HepG2 (cell line): ENCODE results near the gene TMEM225B. TPM values are rescaled to one million over a fixed set of nuclear protein-coding genes. Genes with fewer than 3 reads are reported as not detected.

ENCODE experiments used
- AGO1 ChIP-seq: fragments of 200-400 bp; formaldehyde crosslinking; IDR thresholded peaks from 2 replicates; pipeline ENCODE4 v1.6.1; 2017; ENCODE audit warnings: mild to moderate bottlenecking, low read depth, low read length, moderate library complexity; ENCODE audit not compliant: poor library complexity, severe bottlenecking
- BRD4 ChIP-seq: sonication (generic); formaldehyde crosslinking; IDR thresholded peaks from 2 replicates; pipeline ENCODE4 v1.4.0; 2020; ENCODE audit warnings: missing genetic modification reagents
- CHD4 ChIP-seq: fragments of 200-600 bp; sonication (generic); IDR thresholded peaks from 2 replicates; pipeline ENCODE4 v1.7.0; 2017; ENCODE audit warnings: mild to moderate bottlenecking, low read length, borderline replicate concordance
- GFI1 ChIP-seq: sonication (generic); formaldehyde crosslinking; IDR thresholded peaks from 2 replicates; pipeline ENCODE4 v1.5.0; 2020; ENCODE audit warnings: missing genetic modification reagents, mild to moderate bottlenecking, borderline replicate concordance
- NCOA2 ChIP-seq: sonication (generic); formaldehyde crosslinking; IDR thresholded peaks from 2 replicates; pipeline ENCODE4 v1.8.0; 2022; ENCODE audit warnings: inconsistent platforms
- YY1 ChIP-seq: IDR thresholded peaks from 2 replicates; pipeline ENCODE4 v1.6.1; 2011; ENCODE audit warnings: low read length, low read depth, moderate library complexity, mild to moderate bottlenecking; ENCODE audit not compliant: insufficient read depth, insufficient replicate concordance
- ZBTB1 ChIP-seq: sonication (generic); formaldehyde crosslinking; IDR thresholded peaks from 2 replicates; pipeline ENCODE4 v1.4.0; 2020; ENCODE audit warnings: missing genetic modification reagents, borderline replicate concordance
- ZKSCAN8 ChIP-seq: IDR thresholded peaks from 2 replicates; pipeline ENCODE4 v1.6.1; 2016; ENCODE audit warnings: borderline replicate concordance, missing genetic modification reagents, missing compliant biosample characterization
- ZNF225 ChIP-seq: sonication (generic); formaldehyde crosslinking; IDR thresholded peaks from 2 replicates; pipeline ENCODE4 v1.4.0; 2020; ENCODE audit warnings: mild to moderate bottlenecking, missing genetic modification reagents
- ZNF510 ChIP-seq: sonication (generic); formaldehyde crosslinking; IDR thresholded peaks from 2 replicates; pipeline ENCODE4 v1.4.0; 2020; ENCODE audit warnings: low read depth, mild to moderate bottlenecking, missing genetic modification reagents
- ZNF737 ChIP-seq: sonication (generic); formaldehyde crosslinking; IDR thresholded peaks from 2 replicates; pipeline ENCODE4 v1.5.0; 2020; ENCODE audit warnings: missing genetic modification reagents, mild to moderate bottlenecking, borderline replicate concordance
- polyA plus RNA-seq, 8 experiments: library from polyadenylated mRNA; depleted of rRNA in 3 of 8; stranded (reverse) in 7 of 8; unstranded in 1 of 8; fragments of >200 nt; fragmentation: Illumina TruSeq in 4 of 8; extraction: Trizol in 4 of 8; gene quantifications; 2 replicates each; pipeline versions ENCODE4 v1.2.1 to v1.2.3, GENCODE V29; 2011 to 2016; ENCODE audit warnings: low read depth in 4 of 8, missing spikeins in 1 of 8, mixed read lengths in 1 of 8; ENCODE audit not compliant: insufficient read depth in 1 of 8
- total RNA-seq, 5 experiments: library from RNA; depleted of rRNA; stranded (reverse); fragments of >200 nt; fragmentation: Illumina TruSeq; extraction: Trizol; gene quantifications; 2 replicates each; pipeline ENCODE4 v1.2.3, GENCODE V29; 2016; ENCODE audit warnings: low read depth in 1 of 5
- TF ChIP-seq, protein P1 (sequence below): sonication (generic); formaldehyde crosslinking; IDR thresholded peaks from 2 replicates; pipeline ENCODE4 v1.4.0; 2020; ENCODE audit warnings: mild to moderate bottlenecking, missing genetic modification reagents
- TF ChIP-seq, protein P2 (sequence below): IDR thresholded peaks from 2 replicates; pipeline ENCODE4 v1.6.1; 2016; ENCODE audit warnings: mild to moderate bottlenecking, missing biosample characterization, missing genetic modification reagents
- TF ChIP-seq, protein P3 (sequence below): sonication (generic); formaldehyde crosslinking; IDR thresholded peaks from 2 replicates; pipeline ENCODE4 v1.8.1; 2022; ENCODE audit warnings: low read depth, mild to moderate bottlenecking, missing genetic modification reagents
- TF ChIP-seq, protein P4 (sequence below): sonication (generic); formaldehyde crosslinking; IDR thresholded peaks from 2 replicates; pipeline ENCODE4 v1.8.0; 2022; ENCODE audit warnings: mild to moderate bottlenecking, missing genetic modification reagents, moderate library complexity
- TF ChIP-seq, protein P5 (sequence below): IDR thresholded peaks from 2 replicates; pipeline ENCODE4 v1.6.1; 2016; ENCODE audit warnings: low read depth, borderline replicate concordance
- TF ChIP-seq, protein P6 (sequence below): sonication (generic); formaldehyde crosslinking; IDR thresholded peaks from 2 replicates; pipeline ENCODE4 v1.9.0; 2022; ENCODE audit warnings: low read depth, missing genetic modification reagents
- TF ChIP-seq, protein P7 (sequence below): sonication (generic); formaldehyde crosslinking; IDR thresholded peaks from 2 replicates; pipeline ENCODE4 v1.8.1; 2023; ENCODE audit warnings: missing genetic modification reagents, inconsistent platforms, borderline replicate concordance

Gene TMEM225B
- total and polyA plus RNA-seq, 2 of the 13 experiments (the other 11 are each of a cell fraction or from before 2014, with no cell fraction given): 0.78 to 0.95 TPM

DNA sequence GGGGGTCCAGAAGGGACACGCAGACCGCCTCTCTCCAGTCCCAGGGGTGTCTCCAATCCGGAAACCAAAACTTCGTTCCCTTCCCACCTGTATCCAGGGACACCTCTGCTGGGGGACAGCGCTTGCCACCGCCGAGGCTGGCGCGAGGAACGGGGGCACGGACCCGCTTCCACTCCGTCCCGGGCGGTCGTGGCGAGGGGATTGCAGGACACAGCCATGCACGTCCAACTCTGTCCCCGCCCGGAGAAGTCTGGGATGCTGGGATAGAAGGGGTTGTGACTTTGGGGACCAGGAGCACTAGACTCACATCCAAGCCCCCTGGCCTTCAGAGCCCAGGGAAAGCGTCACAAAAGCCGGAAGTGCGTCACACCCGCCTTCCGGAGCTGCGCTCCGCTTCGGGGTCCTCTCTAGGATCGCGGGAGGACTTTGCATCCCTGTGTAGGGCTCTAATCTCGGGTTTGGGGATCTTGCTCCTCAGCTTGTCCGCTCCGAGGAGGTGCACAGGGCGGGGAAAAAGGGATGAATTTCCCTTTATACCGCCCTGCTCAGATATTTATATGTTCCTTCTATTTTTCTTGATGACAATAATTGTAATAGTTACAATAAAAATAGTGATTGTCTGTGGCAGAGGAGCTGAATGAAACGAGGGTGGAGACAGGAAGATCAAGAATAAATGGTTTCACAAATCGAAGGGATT, 46.2 kb upstream of the TMEM225B start, which contains the start of gene FAM200A (continued):
- TF ChIP-seq, protein P1, sequence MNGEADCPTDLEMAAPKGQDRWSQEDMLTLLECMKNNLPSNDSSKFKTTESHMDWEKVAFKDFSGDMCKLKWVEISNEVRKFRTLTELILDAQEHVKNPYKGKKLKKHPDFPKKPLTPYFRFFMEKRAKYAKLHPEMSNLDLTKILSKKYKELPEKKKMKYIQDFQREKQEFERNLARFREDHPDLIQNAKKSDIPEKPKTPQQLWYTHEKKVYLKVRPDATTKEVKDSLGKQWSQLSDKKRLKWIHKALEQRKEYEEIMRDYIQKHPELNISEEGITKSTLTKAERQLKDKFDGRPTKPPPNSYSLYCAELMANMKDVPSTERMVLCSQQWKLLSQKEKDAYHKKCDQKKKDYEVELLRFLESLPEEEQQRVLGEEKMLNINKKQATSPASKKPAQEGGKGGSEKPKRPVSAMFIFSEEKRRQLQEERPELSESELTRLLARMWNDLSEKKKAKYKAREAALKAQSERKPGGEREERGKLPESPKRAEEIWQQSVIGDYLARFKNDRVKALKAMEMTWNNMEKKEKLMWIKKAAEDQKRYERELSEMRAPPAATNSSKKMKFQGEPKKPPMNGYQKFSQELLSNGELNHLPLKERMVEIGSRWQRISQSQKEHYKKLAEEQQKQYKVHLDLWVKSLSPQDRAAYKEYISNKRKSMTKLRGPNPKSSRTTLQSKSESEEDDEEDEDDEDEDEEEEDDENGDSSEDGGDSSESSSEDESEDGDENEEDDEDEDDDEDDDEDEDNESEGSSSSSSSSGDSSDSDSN: peak; percentile 69
- TF ChIP-seq YY1 (peak; percentile 40), ZBTB1 (CRISPR knock-in tag) (no peak), CHD4 (no peak), ZKSCAN8 (CRISPR knock-in tag) (peak; percentile 48; the same call in 1 of the 2 replicates), ZNF737 (CRISPR knock-in tag) (no peak), AGO1 (peak; percentile 26), GFI1 (CRISPR knock-in tag) (no peak), NCOA2 (CRISPR knock-in tag) (0 out of 2 replicates have a peak, but pooled peaks have one; percentile 16), BRD4 (0 out of 2 replicates have a peak, but pooled peaks have one; percentile 65), ZNF225 (CRISPR knock-in tag) (peak; percentile 84), ZNF510 (CRISPR knock-in tag) (no peak)
- TF ChIP-seq, protein P2, sequence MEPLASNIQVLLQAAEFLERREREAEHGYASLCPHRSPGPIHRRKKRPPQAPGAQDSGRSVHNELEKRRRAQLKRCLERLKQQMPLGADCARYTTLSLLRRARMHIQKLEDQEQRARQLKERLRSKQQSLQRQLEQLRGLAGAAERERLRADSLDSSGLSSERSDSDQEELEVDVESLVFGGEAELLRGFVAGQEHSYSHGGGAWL (CRISPR knock-in tag): no peak; the same call in 1 of the 2 replicates
- TF ChIP-seq, protein P3, sequence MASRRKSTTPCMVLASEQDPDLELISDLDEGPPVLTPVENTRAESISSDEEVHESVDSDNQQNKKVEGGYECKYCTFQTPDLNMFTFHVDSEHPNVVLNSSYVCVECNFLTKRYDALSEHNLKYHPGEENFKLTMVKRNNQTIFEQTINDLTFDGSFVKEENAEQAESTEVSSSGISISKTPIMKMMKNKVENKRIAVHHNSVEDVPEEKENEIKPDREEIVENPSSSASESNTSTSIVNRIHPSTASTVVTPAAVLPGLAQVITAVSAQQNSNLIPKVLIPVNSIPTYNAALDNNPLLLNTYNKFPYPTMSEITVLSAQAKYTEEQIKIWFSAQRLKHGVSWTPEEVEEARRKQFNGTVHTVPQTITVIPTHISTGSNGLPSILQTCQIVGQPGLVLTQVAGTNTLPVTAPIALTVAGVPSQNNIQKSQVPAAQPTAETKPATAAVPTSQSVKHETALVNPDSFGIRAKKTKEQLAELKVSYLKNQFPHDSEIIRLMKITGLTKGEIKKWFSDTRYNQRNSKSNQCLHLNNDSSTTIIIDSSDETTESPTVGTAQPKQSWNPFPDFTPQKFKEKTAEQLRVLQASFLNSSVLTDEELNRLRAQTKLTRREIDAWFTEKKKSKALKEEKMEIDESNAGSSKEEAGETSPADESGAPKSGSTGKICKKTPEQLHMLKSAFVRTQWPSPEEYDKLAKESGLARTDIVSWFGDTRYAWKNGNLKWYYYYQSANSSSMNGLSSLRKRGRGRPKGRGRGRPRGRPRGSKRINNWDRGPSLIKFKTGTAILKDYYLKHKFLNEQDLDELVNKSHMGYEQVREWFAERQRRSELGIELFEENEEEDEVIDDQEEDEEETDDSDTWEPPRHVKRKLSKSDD (CRISPR knock-in tag): peak; percentile 94
- TF ChIP-seq, protein P4, sequence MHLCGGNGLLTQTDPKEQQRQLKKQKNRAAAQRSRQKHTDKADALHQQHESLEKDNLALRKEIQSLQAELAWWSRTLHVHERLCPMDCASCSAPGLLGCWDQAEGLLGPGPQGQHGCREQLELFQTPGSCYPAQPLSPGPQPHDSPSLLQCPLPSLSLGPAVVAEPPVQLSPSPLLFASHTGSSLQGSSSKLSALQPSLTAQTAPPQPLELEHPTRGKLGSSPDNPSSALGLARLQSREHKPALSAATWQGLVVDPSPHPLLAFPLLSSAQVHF (CRISPR knock-in tag): no peak
- TF ChIP-seq, protein P5, sequence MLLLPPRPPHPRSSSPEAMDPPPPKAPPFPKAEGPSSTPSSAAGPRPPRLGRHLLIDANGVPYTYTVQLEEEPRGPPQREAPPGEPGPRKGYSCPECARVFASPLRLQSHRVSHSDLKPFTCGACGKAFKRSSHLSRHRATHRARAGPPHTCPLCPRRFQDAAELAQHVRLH (CRISPR knock-in tag): no peak
- TF ChIP-seq, protein P6, sequence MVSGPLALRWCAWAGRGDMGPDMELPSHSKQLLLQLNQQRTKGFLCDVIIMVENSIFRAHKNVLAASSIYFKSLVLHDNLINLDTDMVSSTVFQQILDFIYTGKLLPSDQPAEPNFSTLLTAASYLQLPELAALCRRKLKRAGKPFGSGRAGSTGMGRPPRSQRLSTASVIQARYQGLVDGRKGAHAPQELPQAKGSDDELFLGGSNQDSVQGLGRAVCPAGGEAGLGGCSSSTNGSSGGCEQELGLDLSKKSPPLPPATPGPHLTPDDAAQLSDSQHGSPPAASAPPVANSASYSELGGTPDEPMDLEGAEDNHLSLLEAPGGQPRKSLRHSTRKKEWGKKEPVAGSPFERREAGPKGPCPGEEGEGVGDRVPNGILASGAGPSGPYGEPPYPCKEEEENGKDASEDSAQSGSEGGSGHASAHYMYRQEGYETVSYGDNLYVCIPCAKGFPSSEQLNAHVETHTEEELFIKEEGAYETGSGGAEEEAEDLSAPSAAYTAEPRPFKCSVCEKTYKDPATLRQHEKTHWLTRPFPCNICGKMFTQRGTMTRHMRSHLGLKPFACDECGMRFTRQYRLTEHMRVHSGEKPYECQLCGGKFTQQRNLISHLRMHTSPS (CRISPR knock-in tag): no peak; the same call in 1 of the 2 replicates
- TF ChIP-seq, protein P7, sequence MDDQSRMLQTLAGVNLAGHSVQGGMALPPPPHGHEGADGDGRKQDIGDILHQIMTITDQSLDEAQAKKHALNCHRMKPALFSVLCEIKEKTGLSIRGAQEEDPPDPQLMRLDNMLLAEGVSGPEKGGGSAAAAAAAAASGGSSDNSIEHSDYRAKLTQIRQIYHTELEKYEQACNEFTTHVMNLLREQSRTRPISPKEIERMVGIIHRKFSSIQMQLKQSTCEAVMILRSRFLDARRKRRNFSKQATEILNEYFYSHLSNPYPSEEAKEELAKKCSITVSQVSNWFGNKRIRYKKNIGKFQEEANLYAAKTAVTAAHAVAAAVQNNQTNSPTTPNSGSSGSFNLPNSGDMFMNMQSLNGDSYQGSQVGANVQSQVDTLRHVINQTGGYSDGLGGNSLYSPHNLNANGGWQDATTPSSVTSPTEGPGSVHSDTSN (CRISPR knock-in tag): no peak
